HG02798 (cell line): ENCODE measurements around the gene HSF2BP.
"Not testable (repeated sequence)": the region's sequence is repeated elsewhere in the genome, so short reads cannot be mapped to it uniquely, and the experiment has no call there.

Experiments used
- ATAC-seq: cut with Tn5 transposase; IDR thresholded peaks from one replicate; pipeline ENCODE4 v1.9.1; 2021; ENCODE audit warnings: mild to moderate bottlenecking; ENCODE audit not compliant: unreplicated experiment, poor library complexity

The HSF2BP gene

DNA sequence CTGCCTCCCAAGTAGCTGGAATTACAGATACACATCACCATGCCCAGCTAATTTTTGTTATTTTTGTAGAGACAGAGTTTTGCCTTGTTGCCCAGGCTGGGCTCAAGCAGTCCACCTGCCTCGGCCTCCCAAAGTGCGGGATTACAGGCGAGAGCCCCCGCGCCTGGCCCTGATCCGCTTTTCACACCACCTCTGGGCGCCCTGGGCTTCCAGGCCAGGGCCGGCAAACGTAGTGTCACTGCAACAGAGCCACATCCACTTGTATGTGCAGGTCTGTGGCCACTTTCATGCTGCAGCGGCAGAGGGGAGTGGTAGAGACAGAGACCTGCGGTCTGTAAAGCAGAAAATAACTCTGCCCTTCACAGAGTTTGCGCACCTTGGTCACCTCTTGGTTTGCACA, 29.6 kb upstream of the HSF2BP start:
- ATAC-seq: no peak

DNA sequence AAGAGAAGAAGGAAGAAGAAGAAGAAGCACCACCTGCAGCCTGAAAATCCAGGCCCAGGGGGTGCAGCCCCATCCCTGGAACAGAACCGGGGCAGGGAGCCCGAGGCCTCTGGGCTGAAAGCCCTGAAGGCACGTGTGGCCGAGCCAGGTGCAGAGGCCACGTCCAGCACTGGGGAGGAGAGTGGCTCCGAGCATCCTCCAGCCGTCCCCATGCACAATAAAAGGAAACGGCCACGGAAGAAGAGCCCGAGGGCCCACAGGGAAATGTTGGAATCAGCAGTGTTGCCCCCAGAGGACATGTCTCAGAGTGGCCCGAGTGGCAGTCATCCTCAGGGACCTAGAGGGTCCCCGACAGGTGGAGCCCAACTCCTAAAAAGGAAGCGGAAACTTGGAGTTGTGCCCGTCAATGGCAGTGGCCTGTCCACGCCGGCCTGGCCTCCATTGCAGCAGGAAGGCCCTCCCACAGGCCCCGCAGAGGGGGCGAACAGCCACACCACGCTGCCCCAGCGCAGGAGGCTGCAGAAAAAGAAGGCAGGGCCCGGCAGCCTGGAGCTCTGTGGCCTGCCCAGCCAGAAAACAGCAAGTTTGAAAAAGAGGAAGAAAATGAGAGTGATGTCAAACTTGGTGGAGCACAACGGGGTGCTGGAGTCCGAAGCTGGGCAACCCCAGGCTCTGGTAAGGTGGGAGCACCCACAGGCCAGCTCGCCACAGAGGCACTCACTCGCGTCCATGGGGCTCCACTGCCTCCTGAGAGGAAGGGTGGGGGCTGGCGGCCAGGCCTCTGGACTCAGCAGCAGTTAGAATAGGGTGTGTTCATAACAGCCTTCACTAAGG, 28.5 kb upstream of the HSF2BP start:
- no peak for ATAC-seq

DNA sequence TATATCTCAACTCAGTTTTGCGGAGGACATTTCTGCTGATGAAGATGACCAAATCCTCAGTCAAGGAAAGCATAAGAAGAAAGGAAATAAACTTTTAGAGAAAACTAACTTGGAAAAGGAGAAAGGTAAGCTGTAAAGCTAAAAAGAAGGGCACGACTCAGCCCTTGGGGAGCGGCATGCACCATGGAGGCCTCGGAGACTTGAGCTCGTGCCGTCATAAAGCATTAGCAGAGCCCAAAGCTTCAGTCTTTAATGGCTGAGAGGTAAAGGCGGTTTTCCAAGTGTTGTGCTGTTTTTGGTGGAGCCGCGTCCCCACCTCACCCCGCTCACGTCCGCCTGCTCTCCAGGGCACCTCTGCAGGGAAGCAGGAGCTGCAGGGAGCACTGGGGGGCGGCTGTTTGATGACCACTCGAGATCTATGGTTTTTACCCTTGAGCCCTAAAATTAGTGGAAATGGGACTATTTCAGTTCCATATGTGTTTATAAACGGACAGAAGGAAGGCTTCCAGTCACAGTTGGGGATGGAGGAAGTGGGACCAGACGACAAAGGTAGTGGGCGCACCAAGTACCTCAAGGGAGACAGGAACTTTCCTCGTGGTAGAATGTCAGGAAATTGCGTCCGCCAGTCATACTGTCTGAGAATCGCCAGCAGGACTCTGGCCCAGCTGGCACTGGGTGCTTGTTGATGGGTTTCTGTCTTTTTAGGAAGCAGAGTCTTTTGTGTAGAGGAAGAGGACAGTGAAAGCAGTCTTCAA, 27.7 kb upstream of the HSF2BP start:
- no peak for ATAC-seq

DNA sequence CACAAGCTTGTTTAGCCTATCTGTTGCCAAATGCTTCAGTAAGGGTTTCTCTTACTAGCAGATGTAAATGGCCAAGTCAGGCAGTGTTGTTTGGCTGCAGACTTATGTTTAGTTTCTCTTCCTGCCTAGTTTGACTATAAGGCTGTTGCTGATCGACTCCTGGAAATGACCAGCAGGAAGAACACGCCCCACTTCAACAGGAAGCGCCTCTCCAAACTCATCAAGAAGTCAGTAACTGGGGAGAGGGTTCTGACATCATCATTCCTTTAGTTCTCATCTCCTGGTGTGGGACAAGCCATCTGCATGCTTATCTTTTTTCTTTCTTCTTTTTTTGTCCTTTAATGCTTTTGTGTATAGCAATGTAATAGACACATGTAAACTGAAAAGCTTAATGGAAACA, 25.1 kb upstream of the HSF2BP start:
- ATAC-seq: no peak

DNA sequence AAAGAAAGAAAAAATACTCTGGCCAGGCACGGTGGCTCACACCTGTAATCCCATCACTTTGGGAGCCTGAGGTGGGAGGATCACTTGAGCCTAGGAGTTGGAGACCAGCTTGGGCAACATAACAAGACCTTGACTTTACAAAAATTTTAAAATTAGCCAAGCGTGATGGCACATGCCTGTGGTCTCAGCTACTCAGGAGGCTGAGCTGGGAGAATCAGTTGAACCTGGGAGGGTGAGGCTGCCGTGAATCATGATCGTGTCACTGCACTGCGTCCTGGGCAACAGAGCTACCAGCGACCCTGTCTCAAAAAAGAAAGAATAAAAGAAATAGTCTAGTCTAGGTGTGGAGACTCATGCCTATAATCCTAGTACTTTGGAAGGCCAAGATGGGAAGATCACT, 22.4 kb upstream of the HSF2BP start:
- ATAC-seq: no peak

DNA sequence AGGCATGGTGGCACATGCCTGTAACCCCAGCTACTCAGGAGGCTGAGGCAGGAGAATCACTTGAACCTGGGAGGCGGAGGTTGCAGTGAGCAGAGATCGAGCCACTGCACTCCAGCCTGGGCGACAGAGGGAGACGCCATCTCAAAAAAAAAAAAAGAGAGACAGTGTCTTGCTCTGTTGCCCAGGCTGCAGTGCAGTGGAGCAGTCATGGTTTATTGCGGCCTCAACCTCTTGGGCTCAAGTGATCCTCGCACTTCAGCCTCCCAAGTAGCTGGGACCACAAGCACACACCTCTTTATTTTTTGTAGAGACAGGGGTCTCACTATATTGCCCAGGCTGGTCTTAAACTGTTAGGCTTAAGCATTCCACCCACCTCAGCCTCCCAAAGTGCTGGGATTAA, 21.1 kb upstream of the HSF2BP start:
- not testable (repeated sequence) for ATAC-seq

DNA sequence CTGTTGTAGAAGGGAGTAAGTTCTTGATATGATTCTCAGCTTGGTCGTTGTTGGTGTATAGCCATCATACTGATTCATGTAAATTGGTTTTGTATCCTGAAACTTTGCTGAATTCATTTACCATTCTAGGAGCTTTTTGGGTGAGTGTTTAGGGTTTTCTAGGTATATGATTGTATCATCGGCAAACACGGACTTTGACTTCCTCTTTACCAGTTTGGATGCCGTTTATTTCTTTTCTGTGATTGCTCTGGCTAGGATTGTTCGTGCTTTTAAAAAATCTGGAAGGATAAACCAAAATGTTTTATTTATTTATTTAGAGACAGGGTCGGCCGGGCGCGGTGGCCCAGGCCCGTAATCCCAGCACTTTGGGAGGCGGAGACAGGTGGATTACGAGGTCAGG, 20.7 kb upstream of the HSF2BP start:
- no peak for ATAC-seq

DNA sequence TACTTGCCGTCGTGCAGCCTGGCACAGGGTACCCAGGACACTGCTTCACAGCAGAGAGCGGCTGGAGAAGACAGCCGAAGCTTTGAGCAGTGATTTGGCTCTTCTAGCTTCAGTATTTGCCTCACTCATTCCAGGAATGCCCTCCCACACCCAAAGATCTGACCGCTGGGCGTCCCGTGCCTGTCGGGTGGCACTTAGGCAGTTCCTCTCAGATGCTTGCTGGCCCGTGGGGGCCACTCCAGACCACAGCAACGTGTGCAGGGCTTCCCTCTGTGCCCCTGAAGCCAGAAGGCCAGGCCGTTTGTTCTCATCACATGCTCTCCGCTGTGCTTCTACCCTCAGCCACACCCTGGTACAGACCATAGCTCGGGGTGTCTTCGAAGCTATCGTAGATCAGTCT, 17.1 kb upstream of the HSF2BP start:
- ATAC-seq: no peak

DNA sequence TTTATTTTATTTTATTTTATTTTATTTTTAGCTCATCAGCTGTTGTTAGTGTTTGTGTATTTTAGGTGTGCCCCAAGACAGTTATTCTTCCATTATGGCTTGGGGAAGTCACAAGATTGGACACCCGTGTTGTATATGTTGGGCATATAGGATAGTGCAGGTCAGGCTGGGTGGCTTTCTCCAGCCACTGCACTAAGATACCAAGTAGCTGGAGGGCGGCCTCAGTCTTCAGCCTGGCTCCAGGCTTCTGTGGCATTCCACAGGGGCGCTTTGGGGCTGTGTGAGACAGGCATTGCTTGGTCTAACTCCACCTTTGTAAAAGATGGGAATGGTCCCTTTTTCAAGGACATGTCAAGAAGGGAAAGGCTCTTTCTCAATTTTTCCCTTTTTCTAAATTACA, 16.6 kb upstream of the HSF2BP start:
- ATAC-seq: no peak

DNA sequence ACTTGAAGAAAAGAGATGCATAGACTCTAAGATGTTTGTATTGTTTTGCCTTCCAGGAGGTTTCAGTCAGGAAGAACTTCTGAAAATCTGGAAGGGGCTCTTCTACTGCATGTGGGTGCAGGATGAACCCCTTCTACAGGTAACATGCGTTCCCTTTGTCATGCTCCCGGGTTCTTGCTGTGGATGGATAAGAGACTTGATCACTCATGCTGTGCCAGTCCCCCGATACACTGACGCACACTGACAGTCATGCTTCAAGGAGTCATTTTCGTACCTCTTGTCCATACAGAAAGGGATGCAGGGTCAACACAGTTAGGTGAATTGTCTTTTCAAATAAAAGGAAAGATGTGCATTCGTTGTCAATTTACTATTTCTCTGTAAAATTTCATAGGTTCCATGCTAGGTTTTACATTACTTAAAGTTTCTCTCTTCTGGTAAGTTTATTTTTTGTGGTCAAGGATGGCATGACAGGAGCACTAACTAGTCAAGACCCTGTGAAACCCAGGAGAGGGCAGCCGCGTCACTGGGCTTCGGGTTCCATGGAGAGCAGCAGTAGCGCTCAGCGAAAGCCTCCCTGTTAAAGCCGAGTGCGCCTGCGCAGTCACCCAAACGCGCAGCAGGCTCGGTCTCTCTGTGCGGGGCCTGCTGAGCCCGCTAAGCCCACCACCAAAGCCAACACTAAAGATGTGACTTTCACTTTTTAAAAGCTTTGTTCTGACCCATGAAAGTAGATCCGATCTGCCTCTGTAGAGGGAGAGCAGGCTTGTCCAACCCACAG, 10.7 kb upstream of the HSF2BP start:
- no peak for ATAC-seq

DNA sequence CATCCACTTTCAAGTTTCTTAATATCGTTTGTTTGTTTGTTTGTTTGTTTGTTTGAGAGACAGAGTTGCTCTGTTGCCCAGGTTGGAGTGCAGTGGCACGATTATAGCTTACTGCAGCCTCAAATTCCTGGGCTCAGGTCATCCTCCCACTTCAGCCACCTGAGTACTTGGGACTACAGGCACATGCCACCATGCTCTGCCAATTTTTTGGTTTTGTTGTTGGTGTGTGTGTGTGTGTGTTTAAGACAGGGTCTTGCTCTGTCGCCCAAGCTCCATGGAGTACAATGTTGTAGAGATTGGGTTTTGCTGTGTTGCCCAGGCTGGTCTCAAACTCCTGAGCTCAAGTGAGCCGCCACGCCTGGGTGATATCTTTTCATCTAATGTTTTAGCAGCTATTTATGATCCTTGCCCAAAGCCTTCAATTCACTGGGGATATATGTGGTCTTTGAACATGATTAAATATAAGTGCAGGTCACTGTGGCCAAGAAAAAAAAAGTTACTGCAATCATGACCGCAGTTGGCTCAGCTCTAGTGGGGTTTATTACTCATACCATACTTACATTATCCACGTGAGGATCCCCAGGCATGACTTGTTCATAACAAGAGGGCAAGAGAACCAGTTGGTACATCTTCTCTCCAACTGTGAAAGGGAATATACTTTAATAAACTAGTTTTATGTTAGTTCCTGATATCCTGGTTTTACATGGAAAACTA, 8.1 kb upstream of the HSF2BP start:
- no peak for ATAC-seq

DNA sequence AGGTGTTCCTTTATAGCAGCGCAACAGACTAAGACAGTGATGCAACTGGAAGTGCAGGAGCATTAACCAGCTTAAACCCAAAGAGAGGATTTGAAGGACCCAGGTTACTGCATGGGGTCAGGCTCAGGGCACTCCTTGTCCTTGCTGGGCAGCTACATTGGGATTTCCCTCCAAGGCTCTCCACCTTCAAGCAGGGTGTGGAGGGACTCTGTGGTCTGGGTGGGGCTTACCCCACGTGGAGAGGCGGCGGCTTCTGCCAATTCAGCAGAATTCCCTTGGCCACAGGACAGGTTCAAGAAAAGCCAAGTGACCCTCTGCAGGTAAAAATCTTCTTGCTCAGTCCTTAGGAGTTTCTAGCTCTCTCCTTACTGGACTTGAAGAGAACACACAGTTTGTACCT, 6.6 kb upstream of the HSF2BP start:
- ATAC-seq: no peak

DNA sequence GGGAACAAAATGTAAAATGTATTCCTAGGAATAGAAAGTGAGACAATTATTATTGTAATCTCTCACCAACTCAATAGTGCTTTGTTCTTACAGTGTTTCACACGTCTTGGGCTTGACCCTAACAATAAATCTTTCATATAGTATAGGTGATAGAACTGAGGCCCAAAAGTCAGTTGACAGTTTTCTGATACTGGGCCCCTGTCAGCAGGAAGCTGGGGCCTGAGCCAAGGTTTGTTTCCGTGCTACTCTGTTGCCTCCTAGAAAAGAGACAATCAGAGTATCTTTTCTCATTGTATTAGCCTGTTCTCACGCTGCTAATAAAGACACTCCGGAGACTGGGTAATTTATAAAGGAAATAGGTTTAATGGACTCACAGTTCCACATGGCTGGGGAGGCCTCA, 5.1 kb upstream of the HSF2BP start:
- ATAC-seq: no peak

DNA sequence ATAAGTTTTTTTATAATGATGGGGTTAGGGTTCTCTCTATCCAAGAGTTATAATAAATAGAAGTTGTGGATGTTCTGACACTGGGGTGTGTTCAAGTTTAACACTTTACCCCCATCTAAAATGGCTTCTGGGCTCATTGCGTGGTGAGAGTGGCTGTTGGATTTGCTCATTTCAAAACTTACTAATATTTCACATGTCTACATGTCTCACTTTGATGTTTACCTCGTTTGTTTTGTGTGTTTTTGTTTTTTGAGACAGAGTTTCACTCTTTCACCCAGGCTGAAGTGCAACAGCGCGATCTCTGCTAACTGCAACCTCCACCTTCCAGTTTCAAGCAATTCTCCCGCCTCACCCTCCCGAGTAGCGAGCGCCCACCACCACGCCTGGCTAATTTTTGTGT, 3.7 kb upstream of the HSF2BP start:
- no peak for ATAC-seq

DNA sequence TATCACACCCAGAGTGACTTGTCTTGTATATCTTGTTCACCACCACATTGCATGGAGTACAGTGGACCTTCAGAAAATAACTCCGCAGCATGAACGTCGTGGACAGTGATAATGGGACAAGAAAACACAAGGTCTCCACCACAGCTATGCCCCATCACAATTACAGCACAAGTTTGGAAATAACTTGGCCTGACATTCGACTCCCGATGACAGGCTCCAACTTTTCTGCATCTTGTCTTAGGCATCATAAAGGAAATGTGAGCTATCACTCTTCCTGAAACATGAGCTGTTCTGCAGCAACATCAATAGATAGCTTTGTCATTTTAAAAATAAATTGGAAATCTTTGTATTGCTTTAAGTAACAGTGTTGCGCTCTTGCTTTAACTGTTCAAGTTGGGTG, 3.0 kb upstream of the HSF2BP start:
- no peak for ATAC-seq

DNA sequence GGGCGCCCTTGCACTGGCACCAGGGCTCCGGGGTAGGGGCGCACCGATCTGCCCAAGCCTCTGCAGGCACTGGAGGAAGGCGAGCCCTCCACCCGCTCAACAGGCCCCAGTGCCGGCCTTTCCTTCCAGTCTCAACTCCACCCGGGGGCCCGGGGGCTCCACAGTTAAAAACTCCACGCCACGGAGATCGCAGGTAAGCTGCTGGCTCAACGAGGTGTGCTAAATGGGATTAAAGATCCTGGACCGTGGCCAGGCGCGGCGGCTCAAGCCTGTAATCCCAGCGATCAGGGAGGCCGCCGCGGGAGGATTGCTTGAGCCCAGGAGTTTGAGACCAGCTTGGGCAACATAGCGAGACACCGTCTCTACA, 536 bp downstream of the HSF2BP start:
- ATAC-seq: no peak

DNA sequence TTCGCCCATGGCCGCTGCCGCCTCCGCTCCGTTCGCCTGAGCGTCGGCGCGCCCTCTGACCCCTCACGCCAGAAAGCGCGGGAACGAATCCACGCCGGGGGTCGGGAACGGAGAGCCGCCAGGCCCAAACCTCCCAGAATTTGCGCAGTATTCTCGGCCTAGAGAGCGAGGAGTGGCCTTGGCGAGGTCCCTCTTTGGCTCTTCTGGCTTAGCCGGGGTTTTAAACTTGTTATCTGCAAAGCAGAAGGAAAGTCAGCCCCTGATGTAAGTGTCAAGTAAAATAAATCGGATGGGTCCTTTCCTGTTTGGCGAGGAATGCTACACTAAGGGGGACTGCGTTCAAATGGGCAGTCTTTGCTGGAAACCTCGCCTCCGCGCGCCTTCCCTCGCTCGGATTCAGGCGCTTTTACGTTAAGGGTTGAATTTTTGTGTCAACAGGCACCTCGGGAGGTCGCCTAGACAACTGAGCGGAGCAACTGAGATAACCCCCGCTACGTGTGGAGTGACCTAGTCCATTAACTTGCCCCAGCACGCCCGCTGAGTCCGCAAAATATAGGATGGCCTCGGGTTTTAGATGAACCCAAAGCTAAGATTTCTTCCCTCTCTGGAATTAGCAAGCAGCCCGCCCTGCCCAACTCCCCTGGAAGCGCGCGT, 1.1 kb downstream of the HSF2BP start:
- no peak for ATAC-seq

DNA sequence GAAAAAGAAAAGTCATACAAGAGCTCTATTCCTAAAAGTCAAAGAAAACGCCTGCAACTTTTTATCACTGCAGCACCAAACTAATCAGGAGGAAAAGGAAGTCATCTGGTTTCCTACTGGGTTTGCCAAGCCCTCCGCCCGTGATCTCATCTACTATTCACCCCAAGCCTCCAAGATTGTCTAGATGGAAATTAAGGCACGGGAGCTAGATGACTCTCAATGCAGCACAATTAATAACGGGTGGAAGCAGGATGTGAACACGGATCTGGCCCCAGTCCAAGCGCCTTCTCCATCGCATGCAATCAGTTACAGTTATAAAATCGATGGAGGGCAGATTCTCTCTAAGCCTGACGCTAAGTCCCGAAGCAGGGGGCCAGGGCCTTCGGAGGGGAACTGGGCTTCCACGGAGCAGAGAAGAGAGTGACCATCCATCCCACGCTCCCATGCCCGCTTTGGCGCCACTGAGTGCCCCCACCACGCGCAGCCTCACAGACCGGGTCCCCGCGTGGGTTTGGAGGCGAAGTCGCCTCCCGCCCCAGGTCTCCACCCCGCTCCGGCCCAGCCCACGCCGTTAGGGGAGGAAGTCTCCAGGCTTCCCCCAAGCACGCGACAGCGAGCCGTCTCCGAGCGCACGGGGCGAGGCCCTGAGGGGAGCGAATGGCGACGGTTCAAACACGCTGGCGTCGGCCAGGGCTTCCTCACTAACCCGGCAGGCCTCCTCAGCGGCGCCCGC, 1.8 kb downstream of the HSF2BP start:
- no peak for ATAC-seq

DNA sequence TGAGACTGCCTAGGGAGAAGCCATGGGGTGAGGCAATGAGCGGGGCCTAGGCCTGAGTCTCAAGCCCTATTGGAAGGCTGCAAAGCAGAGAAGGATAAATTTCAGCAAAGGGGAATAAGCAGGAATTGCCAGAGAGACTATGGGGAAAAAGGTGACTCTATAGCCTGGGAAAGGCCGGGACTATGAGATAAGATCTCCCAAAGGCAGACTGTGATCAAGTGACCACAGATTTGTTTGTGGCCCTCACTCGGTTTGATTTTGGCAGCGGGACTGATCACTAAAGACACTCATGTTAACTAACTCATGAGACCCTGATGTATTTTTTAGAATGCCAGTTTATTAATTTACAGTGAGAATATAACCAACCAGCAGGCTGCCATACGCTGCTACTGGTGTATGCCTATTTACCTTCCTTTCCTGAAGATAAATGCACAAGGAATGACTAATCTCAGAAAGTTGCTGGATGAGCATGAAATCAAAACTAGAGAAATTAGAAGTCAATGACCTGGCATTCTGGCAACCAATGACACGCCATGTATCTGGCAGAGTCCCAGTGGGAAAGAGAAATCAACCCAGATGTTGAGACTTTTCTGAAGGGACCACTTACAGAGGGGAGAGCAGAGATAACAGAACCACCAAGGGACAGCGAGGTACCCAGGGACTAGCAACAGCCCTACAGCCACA, 4.3 kb downstream of the HSF2BP start:
- ATAC-seq: no peak
